ENCODE measurements around the gene SMIM29.

The SMIM29 gene

DNA sequence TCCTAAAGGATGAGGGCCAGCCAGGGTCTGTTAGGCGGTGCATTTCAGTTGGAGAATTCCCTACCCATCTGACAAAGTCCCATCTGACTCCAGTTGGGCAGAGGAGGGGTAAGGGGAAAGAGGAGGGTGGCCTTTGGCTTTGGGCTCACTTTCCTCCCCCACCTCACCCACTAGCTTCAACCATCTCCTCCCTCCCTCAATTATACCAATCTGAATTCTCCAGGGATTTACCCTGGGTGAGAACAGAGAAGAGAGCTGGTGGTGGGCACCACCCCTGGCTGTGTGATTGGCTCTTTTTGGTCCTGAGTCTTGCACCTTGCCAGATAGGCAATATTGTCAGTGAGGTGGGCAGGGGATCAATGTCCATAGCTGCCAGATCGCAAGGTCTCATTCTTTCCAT lies 8.9 kb downstream of the SMIM29 start:
- no peak for DNase-seq

DNA sequence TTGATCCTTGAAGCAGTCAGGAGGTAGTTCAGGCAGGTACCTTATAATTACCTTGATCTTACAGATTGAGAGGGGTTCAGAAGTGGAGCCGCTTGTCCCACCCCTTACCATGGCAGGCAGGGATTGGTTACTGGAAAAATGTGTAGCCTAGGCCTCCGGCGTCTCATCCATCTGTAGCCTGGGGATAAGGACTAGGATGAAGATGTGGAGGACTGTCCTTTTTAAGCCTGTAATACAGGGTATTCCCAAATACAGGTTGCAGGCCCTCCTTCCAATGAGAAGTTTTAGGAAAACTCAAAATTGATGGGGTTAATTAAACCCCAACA lies 9.3 kb downstream of the SMIM29 start:
- no peak for DNase-seq

DNA sequence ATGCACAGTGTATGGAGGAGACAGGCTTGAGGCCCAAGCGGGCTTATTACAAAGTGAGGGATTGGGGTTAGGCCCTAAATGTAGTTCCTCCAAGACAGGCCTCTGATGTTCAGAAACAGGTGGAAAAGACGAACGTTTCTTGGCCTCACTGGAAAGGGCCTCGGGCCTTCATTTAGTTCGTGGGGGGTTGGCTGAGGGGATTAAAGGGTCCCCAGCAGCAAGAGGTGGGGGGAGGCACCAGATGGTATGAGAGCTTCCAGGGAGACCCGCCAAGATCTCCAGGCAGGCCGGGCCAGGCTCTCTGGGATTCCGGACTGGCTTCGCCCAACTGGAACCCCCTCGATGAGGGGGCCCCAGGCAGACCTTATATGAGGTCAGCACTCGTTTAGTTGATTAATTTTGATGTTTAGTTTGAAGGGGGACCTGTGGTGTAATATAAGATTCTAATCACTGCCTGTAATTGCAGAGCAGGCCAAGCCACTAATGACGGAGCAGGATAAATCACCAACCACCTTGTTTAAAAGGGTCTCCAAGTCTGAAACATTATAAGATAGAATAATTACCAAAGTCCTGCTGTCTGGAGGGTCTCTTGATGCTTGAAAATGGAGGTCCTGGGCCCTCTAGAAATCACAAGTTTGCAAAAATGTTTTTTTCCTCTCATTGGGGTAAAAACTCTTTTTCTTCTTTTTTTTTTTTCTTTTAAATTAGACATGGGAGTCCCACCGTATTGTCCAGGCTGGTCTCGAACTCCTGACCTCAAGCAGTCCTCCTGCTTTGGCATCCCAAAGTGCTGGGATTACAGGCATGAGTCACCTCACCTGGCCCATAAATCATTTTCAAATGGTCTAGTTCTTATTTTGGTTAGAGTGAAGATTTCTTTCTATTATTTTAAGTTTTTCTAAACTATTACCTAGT lies 10.0 kb downstream of the SMIM29 start:
- DNase-seq: no peak

DNA sequence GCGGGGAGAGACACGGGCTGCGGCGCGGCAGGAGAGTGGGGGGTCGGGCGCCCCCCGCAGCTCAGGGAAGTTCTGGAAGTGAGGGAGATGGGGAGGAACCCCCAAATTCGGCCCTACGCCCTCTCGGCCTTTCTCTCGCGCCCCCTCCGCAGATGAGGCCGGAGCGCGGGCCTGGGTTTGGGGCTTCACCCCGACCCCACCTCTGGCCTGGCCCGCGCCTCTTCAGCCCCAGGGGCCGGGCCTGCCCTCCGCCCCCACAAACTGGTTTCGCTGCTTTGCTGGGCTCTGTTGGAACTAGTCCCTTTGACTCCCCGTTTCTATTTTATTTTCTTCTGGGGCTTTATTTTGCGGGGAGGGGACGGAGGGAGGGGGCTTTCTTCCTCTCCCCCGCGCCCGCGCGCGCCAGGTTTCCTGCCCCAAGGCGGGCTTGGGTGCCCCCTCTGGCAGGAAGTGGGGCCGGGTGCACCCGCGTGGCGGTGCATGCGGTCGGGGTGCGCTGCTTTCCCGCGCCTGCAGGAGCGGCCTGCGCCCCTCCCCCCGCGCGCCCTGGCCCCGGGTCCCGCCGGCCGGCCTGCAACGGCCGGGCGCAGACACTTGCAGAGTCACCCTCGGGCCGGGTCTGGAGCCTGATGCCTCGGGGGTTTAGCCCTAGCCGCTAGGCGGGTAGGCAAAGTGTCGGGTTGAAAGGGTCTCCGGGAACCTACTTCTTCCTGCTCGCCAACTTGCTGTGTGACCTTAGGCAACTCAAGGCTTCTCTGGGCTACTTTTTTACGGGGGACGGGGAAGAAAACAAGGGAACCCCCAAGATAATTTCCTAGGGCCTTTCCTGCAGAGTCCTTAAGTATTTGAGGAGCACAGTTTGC lies 10.9 kb downstream of the SMIM29 start:
- peak; percentile 34 for DNase-seq

DNA sequence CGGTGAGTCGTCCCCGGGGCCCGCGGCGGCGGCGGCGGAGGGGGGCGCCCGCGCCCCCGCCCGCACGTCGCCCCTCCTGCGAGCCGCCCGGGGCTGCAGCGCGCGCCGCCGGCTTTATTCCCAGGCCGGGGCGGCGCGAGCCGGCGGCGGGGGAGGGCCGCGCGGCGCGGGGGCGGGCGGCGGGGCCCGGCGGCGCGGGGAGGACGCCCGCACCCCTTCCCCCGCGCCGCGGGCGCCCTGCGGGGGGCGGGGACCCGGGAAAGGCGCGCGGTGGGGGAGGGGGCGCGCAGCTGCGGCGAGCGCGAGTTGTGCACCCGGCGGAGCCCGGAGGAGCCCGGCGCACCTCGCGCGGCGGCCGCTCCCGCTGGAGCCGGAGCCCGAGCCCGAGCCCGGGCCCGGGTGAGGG lies 11.5 kb downstream of the SMIM29 start:
- DNase-seq: peak; percentile 50

DNA sequence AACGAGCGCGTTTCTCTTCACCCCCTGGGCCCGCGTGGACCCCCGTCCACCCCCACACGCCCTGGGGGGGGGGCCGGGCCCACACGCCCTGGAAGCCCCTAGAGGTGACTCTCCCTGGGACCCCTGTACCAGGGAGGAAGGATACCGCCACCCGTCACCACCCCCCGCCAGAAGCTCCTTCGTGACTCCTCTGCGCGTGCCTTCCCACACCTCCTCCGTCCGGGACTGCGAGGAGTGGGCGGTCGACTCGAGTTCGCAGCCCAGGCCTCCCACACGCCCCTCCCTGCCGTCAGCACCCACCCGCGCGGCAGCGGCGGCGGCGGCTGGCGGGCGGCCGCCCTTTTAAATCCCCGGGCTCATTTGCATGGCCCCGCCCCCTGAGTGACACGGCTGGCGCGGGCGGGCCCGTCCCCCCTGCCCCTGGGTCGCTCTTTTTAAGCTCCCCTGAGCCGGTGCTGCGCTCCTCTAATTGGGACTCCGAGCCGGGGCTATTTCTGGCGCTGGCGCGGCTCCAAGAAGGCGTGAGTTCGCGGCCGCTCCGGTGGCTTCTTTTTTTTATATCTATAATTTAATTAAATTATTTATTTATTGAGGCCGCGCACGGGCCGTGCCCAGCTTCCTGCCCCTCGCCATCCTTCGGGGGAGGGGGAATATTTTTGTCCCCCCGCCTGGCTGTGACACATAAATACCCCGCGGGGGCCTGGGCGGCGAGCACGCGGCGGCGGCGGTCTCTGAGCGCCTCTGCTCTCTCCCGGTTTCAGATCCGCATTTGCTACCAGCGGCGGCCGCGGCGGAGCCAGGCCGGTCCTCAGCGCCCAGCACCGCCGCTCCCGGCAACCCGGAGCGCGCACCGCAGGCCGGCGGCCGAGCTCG lies 12.1 kb downstream of the SMIM29 start, which contains the start of gene HMGA1:
Gene HMGA1, plus strand, starts transcription at position 431 of the 873 bp plus-strand sequence. CDS start 3,908 bp downstream, outside the sequence.
- peak; percentile 85 for DNase-seq

DNA sequence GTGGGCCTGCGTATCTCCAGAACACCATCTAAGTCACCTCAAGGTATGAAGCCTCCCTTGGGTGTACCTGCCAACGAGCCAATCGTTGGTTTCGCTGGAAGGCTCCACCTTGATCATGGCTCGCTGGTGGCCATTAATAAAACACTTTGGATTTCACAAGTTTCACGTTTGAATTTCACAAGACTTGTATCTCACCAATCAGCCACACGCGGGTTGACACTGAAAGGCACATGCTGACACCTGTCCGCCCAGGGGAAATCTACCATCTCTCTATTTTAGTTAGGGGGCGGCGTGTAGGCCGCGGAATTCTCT lies 12.7 kb downstream of the SMIM29 start:
- DNase-seq: no peak

DNA sequence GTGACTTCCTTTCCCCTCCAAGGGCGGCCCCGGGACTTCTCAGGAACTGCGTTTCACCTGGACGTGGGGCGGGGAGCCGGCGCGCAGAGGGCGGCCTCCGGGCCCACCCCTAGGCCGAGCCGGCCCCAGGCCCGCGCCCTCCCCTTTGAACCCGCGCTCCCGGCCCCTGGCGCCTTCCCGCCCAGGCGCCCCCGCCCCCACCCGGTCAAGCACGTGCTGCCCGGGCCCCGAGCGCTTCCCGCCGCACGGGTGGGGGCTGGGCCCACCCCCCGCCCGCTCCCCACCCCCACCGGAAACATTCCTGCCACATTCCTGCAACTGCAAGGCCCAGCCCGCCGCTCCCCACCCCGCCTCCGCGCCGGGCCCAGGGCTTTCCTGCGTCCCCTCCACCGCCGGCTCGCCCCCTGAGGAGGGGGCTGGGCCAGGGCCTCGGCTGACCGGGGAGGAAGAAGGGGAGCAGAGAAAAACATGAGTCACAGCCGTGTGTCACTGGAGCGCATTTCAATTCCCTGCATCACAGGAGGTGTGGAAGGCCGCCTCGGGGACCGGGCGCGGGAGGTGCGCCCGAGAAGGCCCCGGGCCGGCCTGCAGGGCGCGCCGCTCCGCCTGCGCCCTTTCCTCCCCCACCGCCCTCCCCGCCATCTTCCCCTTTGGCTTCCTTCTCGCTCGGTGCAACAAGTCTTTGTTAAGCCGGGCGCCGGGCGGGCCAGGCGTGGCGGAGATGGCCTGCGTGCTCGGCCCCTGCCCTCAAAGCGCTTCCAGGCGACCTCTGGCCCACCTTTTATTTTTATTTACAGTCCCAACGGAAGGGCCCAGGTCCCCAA lies 13.3 kb downstream of the SMIM29 start:
- DNase-seq: no peak

DNA sequence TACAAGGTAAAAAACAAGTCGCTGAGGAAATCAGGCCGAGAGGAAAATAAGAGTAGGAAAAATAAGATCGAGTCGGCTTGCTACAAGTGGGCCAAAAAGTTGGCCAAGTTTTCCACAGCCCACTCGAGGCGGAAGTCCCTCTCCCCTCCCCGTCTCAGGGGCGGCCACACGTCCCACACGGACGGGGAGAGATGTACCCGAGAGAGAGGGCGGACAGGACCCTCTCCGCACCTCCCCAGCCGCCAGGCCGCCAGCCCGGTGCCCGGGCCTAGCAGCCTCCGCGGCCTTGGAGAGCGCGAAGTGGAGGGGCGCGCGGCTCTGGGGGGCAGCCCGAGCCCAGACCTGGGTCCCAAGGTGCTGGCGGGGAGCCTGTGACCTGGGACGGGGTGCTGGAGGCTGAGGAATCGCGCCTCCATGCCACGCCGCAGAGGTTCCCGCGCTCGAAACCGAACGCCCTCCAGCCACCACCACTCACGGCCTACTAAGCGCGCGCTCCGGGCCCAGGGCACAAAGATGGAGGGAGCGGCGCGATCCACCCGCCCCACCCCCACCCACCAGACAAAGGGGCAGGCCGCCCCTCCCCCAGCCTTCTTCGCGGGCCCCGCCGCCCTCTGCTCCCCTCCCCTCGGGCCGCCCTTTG lies 14.0 kb downstream of the SMIM29 start:
- DNase-seq: no peak

DNA sequence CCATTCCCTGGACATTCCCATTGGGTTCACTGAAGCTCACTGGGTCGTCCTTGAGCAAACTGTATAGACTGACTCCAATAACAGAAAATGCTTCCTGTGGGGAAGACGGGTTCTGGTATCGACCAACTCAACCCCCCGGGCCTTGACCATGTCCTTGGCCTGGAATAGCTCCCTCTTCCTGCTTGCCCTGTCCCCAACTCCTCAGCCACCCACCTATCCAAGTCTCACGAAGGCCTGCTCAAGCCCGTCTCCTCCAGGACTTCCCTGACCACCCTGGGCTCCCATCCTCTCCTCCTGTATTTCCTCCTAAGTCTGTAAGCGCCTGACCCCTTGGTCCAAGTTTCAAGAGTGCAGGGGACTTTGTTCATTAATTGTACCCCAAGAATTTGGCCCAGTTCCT lies 14.9 kb downstream of the SMIM29 start:
- no peak for DNase-seq

DNA sequence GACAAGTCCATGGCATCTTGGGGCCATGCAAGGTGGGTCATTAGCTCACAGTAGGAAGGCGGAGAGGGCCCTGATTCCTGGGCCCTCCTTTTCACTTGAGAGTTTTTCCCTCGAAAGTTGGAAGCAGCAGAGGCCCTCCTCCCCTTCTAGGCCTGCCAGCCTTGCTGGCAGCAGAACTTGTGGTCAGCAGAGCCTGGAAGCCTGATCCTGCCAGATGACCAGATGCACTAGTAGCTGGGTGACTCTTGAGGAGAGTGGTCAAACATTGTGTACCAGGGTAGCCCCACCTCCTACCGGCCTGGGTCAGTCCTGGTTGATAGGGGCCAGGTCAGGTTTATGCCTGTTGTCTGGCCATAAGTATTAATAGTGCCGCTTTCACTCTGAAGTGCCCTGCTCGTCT lies 15.9 kb downstream of the SMIM29 start:
- DNase-seq: peak; percentile 9

DNA sequence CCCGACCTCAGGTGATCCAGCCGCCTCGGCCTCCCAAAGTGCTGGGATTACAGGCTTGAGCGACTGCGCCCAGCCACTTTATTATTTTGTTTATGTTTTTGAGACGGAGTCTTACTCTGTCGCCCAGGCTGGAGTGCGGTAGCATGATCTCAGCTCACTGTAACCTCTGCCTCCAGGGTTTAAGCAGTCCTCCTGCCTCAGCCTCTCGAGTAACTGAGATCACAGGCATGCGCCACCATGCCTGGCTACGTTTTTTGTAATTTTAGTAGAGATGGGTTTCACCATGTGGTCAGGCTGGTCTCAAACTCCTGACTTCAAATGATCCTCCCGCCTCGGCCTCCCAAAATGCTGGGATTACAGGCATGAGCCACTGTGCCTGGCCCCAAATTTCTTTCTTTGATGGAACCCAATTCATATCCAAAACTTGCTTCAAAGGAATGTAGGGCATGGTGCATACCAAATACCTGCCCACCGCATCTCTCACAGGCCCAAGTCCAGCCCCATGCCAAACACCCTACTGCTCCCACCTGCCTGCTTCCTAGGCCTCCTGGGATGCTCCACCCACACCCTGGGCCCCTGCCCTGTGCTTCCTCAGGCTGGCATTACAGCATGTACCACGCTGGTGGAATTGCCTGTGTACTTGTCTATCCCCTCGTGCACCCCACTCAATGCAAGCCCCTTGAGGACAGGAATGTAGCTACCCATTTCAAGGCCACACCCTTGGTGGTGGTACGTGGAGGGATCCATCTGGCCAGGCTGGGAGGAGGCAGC lies 17.1 kb downstream of the SMIM29 start:
- DNase-seq: no peak

DNA sequence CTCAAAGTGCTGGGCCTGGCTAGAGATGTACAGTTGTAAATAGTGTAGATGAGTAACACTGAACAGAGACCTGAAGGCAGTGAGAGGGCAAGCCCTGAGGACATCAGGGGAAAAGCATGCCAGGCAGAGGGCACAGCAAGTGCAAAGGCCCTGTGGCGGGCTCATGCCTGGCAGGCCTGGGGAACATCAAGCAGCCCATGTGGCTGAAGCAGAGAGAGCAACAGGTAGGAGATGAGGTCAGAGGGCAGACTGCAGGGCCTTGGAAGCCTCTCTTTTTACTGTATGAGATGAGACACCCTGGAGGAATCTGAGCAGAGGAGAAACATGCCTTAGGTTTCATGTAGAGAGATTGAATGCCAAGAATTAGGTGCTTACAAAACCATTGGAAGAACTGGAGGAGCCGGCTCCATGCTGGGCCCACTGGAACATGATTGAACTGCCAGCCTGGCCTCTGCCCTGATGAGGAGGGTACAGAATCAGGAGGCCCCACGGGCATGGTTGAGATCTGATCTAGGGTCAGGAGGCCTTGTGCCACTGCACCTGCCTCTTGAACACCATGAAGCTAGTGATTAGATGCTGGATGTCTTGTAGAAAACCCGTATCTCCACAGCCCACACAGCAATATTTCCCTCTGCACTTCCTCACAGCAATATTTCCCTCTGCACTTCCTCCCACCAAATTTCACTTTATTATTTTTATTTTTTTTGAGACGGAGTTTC lies 18.0 kb downstream of the SMIM29 start:
- no peak for DNase-seq

DNA sequence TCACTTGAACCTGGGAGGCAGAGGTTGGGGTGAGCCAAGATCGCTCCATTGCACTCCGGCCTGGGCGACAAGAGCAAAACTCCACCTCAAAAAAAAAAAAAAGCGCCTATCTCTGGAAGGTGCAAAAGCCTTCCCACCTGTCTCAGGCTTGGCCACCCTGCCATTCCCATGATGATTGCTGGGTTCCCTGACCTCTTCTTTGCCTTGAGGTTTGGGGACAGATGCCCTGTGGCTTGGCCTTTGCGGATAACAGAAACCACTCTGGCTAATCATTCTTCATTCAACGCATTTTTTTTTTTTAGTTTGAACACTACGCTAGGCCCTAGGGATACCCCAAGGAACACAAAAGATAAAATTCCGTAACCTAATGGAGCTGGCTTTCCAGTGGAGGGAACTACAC lies 18.9 kb downstream of the SMIM29 start:
- DNase-seq: no peak

DNA sequence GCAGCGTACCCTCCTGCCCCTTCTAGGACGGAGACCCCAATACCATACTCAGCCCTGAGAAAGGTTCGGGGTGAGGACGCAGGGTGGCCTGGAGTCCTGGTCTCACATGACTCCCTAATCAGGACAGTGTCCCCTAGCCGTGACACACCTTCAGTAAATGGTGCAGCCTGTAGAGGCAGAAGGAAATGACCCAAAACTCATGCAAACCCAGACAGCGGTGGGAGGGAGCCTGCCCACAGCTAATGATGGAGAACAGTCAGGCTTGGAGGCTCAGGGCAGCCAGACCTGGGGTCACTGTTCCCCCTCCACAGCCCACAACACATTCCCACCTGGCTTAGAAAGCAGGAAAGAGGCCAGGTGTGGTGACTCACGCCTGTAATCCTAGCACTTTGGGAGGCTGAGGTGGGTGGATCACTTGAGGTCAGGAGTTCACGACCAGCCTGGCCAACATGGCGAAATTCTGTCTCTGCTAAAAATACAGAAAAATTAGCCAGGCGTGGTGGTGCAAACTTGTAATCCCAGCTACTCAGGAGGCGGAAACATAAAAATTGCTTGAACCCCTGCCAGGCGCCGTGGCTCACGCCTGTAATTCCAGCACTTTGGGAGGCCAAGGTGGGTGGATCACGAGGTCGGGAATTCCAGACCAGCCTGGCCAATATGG lies 20.9 kb downstream of the SMIM29 start:
- no peak for DNase-seq

DNA sequence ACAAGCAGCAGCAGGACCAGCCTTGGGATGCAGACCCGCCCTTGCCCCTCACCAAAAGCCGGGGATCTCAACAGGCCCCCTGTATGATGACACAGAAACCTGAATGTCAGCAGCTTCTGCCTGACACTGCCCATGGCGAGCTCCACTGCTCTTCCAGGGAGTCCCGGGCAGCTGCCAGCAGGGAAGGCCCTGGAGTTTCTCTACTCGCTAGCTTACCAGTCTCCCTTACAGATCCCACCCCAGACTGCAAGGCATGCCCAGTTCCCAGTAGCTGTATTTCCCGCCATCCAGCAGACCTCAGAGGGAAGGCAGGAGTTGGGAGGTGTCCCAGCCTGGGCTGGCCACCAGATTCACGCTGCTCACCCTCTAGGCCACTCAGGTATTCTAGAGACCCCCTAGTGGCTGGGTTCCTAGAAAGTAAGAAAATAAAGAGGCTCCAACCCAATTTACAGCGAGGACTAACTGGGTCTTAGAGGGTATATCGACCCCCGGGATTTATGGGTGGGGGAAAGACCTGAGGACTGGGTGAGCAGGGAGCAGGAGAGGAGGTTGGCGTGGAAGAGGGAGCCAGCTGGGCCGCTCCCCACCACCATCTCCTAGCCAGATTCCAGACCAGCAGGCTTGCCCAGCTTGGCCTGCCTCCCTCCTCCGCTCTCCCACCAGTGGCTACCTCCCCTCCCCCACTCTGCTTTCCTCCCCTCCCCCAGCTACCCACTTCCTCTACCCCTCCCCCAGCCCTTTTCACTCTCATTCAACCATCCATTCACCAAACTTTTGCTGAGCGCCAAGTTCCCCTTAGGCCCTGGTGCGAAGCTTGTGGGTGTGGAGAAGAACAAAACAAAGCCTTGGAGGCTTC lies 21.8 kb downstream of the SMIM29 start:
- no peak for DNase-seq

DNA sequence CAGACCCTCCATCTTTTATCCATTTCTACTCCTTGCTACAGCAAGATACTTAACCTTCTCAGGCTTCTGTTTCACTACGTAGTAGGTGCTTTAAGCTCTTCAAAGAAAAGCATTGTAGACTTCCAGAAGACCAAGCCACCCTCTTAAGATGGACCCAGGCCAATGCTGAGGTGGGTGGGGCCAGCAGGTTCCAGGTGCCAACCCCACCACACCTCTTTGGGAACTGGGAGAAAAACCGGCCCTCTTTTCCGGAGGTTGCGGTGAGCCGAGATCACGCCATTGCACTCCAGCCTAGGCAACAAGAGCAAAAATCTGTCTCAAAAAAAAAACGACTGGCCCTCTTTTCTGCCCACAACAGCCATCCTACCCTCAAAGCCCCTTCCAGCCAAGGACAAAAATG lies 22.7 kb downstream of the SMIM29 start:
- no peak for DNase-seq

DNA sequence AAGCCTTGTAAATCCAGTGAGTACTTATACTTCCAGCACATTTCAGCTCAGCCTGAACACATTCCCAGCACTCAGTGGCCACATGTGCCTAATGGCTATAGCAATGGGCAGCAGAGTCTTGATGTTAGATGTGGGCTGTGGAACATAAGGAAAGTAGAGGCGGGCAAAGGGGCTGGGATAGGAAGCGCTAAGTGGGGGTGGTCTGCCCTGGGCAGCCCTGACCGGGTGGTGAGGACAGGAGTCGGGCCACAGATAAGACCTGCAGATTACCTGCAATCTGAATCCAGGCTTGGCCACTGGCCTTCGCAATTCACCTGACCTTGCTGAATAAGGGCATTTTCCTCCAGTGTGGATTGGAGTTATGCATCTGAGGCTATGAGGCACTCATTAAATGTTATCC lies 23.3 kb downstream of the SMIM29 start:
- DNase-seq: no peak
